Measurements from ENCODE around the gene OR2C1. TPM values are rescaled to one million over a fixed set of nuclear protein-coding genes. Genes with fewer than 3 reads are reported as not detected.

OR2C1 gene
- polyA plus RNA-seq, 1 experiment, result 0.17 TPM

DNA sequence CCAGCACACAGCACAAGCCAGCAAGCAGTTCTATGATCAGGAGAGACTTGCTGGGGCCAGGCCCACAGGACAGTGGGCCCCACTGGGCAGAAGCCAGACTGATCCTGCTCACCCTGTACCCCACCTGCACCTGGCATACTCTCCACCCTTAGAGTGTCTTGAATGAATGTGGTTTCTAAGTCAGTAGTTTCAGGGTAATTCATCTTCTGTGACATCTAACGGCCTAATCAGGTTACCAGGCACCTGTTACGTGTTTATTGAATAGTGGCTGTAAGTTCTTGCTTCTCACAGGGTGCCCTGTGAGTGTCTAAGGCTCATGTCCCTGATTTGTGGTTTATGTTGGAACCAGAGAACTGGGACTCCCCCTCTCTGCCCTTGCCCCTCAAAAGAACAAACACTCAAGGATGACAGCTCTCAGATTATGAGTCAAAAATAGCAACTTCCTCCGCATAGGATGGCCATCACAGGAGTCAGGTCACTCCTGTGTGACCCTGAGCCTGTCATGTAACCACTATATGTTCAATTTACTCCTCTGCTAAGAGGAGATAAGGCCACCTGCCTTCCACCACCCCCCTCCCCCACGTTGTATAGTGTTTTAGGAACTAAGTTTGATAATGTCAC lies 7.0 kb upstream of the OR2C1 start:
- no peak for DNase-seq (ENCODE audit: low read depth)
- H3K27me3 ChIP-seq (ENCODE audit: control insufficient read depth, insufficient read depth, low read length), result no peaks in the 10 kb centered on the region
- H3K4me3 ChIP-seq (ENCODE audit: low read depth, low read length), result no peak overlapping the region
- TF ChIP-seq, protein P1, sequence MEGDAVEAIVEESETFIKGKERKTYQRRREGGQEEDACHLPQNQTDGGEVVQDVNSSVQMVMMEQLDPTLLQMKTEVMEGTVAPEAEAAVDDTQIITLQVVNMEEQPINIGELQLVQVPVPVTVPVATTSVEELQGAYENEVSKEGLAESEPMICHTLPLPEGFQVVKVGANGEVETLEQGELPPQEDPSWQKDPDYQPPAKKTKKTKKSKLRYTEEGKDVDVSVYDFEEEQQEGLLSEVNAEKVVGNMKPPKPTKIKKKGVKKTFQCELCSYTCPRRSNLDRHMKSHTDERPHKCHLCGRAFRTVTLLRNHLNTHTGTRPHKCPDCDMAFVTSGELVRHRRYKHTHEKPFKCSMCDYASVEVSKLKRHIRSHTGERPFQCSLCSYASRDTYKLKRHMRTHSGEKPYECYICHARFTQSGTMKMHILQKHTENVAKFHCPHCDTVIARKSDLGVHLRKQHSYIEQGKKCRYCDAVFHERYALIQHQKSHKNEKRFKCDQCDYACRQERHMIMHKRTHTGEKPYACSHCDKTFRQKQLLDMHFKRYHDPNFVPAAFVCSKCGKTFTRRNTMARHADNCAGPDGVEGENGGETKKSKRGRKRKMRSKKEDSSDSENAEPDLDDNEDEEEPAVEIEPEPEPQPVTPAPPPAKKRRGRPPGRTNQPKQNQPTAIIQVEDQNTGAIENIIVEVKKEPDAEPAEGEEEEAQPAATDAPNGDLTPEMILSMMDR (IDR thresholded peaks at IDR 0.05; ENCODE audit: insufficient read depth, low read depth, low read length), result no peak
- H3K36me3 ChIP-seq (ENCODE audit: control insufficient read depth, insufficient read depth, low read length), result no peaks in the 10 kb centered on the region
- CTCF ChIA-PET, result no interaction called here
- POLR2A ChIA-PET, result no interaction called here

DNA sequence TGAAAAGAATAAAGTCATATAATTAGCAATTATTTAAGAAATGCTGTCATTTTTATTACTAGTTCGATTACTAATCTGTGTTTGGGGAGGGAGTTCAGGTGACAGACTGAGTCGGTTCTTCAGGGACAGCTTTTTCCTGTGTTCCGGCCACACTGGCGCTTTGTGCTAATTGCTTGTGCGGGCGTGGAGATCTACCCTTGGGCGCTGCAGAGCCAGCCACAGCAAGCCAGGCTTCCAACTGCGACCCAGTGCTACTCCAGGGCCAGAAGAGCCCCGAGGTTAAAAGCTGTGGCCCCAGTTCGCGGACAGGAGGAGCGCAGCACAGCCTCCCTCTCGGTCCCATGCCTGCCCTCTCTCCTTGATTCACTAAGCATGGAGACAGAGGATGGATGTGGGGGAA lies 6.5 kb upstream of the OR2C1 start:
- ChIA-PET CTCF (no interaction called here), POLR2A (no interaction called here)
- Histone ChIP-seq H3K36me3 (ENCODE audit: control insufficient read depth, insufficient read depth, low read length) (no peaks in the 10 kb centered on the region), H3K4me3 (ENCODE audit: low read depth, low read length) (no peak overlapping the region), H3K27me3 (ENCODE audit: control insufficient read depth, insufficient read depth, low read length) (no peaks in the 10 kb centered on the region)
- TF ChIP-seq, protein P1 (IDR thresholded peaks at IDR 0.05; ENCODE audit: insufficient read depth, low read depth, low read length), result no peak
- no peak for DNase-seq (ENCODE audit: low read depth)

DNA sequence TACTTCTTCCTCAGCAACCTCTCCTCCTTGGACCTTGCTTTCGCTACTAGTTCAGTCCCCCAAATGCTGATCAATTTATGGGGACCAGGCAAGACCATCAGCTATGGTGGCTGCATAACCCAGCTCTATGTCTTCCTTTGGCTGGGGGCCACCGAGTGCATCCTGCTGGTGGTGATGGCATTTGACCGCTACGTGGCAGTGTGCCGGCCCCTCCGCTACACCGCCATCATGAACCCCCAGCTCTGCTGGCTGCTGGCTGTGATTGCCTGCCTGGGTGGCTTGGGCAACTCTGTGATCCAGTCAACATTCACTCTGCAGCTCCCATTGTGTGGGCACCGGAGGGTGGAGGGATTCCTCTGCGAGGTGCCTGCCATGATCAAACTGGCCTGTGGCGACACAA lies 429 bp downstream of the OR2C1 start:
- CTCF ChIA-PET, result no interaction called here
- TF ChIP-seq, protein P1 (IDR thresholded peaks at IDR 0.05; ENCODE audit: insufficient read depth, low read depth, low read length), result no peak
- no peaks in the 10 kb centered on the region for H3K36me3 ChIP-seq (ENCODE audit: control insufficient read depth, insufficient read depth, low read length)
- no peak overlapping the region for H3K4me3 ChIP-seq (ENCODE audit: low read depth, low read length)
- POLR2A ChIA-PET, result no interaction called here
- H3K27me3 ChIP-seq (ENCODE audit: control insufficient read depth, insufficient read depth, low read length), result no peaks in the 10 kb centered on the region
- DNase-seq (ENCODE audit: low read depth), result no peak

DNA sequence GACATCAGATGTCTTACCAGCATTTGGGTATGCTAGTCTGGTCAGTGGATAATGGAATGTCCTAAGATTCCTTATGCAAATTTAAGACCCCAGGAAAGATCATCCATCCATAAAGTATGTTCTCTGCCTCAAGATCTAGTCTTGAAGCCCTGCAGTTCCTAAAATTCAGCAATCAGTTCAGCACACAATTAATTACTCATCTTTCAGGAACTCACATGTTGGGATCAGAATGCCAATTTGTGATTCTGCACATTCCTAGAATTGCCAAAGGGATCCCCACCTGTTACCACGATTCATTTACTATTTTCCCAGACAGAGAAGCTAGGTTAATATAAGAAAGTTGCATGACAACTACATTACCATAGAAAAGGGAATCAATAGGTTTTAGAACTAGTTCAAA lies 3.2 kb downstream of the OR2C1 start:
- ChIA-PET CTCF (no interaction called here), POLR2A (no interaction called here)
- DNase-seq (ENCODE audit: low read depth), result no peak
- H3K4me3 ChIP-seq (ENCODE audit: low read depth, low read length), result no peak overlapping the region
- TF ChIP-seq, protein P1 (IDR thresholded peaks at IDR 0.05; ENCODE audit: insufficient read depth, low read depth, low read length), result no peak
- no peaks in the 10 kb centered on the region for H3K36me3 ChIP-seq (ENCODE audit: control insufficient read depth, insufficient read depth, low read length)
- H3K27me3 ChIP-seq (ENCODE audit: control insufficient read depth, insufficient read depth, low read length), result no peaks in the 10 kb centered on the region

DNA sequence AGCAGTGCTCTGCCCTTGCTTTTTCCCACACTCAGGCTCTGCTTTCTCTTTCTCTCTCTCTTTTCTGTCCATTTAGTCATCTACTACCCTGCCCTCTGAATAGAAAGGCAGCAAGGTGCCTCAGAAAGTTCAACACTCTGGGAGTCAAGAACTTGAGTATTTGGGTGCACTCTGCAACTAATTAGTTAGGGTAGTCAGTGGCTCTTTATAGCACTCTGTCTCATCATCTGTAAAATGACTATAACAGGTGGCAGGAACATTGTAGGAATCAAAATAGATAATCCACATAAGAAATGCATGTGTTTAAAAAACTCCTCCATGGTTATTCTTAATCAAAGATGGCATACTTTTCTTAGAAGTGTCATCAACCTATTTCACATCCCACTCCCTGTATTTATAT lies 7.2 kb downstream of the OR2C1 start:
- DNase-seq (ENCODE audit: low read depth), result no peak
- H3K4me3 ChIP-seq (ENCODE audit: low read depth, low read length), result no peak overlapping the region
- H3K27me3 ChIP-seq (ENCODE audit: control insufficient read depth, insufficient read depth, low read length), result no peaks in the 10 kb centered on the region
- TF ChIP-seq, protein P1 (IDR thresholded peaks at IDR 0.05; ENCODE audit: insufficient read depth, low read depth, low read length), result no peak
- H3K36me3 ChIP-seq (ENCODE audit: control insufficient read depth, insufficient read depth, low read length), result no peaks in the 10 kb centered on the region
- ChIA-PET CTCF (no interaction called here), POLR2A (no interaction called here)
